GM19099 (cell line): ENCODE results near the gene SLC12A7.

Experiments
- POLR2A ChIP-seq: IDR thresholded peaks from 3 replicates; pipeline ENCODE4 v1.6.1; 2011; ENCODE audit warnings: low read depth; ENCODE audit not compliant: insufficient read length; ENCODE audit errors: extremely low read depth

Gene SLC12A7

DNA sequence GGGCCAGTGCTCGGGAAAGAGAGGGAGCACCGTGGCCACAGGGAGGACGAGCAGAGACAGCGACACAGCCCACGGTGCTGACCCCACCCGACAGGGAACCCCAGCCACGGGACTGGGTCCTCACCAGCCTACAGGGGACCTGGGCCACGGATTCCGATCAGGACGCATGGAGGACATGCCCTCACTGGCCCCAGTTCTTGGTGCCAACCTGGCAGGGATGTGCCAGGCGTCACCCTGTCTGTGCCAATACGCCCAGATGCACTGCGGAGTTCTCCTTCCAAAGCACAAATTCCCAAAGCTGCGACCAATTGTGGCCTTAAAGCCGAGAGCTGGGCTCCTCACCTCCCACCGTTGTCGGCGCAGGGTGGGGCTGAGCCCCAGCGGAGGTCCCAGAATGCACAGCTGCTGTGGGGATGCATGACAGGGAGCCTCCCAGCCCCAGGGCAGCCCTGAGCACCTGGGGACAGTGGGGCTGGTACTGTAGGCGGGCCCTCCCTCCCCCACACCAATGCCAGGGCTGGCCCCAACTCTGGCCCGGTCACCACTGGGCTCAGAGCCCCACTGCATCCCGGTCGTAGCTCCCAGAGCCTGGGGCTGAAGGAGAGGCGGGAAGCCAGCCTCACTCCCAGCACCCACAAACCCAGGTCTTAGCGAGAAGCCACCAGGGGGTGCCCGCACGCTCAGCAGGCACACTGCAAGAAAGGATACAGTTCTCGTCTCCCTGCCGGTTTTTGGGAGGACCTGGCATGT is 59.0 kb downstream of the SLC12A7 start:
- no peak for TF ChIP-seq POLR2A

DNA sequence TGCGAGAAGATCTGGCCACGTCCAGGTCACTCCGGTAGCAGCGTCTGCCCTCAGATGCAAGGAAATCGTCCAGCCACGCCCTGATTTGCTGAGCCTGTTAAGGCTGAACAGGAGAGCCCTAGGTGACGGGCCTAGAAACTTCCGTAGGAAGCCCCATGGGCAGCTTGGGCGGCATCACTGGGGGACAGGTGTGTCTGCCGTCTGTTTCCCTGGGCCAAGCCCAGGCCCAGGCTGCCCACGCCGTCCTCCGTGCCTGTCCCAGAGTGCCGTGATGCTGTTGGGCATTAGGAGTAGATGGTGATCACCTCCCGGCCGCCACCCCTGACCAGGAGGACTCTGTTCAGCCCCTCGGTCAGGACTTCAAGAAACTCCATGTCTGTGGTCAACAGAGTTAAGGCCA is 59.8 kb downstream of the SLC12A7 start:
- TF ChIP-seq POLR2A, result no peak

DNA sequence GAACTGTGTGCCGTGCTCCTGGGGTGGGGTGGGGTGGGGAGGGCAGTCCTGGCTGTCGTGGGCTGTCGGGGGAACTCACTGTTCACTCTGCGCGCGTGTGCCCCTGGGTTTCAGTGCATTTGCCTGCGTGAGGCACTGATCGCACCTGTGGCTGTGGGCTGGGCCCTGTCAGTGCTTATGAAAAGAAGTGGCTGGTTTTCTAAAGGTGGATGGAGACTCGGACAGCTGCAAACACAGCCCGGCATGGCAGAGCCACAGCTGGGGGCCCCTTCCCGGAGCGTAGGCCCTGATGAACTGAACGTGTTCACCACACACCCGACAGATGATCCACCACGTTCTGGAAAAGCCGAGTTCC is 60.5 kb downstream of the SLC12A7 start:
- no peak for TF ChIP-seq POLR2A

DNA sequence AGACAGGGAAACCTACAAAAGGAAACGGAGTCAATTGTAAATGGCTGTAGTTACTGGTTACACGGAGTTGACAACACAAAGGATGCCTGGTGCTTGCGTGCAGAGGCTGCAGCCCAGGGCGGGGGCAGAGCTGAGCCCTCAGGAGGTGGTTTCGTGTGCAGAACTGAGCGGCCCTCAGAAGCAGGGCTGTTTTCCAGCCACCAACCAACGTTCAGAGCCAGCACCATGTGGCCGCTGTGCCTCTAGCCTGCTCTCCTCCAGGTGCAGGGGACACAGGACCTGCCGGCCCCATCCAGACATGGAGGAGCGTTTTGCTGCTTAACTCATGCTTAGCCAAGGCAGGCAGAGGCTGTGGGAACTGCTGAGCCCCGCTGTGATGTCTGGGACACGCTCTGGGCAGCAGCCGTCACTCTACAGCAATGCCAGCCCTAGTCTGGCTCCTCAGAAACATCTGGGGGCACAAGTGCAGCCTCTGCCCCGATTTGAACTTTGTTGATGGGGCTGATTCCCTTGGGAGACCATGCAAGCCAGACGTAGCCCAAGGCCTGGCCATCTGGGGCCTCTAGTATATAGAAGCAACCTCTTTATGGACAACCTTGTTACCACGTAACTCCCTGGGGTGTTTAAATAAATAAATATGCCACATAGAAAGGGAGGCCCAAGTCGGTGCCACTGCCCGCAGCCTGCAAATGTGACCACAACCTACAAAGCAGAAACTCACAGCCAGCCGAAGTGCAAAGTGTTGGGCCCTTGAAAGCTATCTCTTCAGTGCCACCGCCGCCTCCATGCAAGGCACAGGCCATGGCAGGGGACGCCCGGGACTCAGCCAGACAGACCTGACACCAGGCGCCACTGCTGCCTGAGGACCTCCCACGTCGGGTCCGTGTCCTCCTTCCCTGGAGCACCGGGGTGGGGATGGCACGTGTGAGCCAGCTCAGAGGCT is 61.2 kb downstream of the SLC12A7 start:
- TF ChIP-seq POLR2A, result no peak

DNA sequence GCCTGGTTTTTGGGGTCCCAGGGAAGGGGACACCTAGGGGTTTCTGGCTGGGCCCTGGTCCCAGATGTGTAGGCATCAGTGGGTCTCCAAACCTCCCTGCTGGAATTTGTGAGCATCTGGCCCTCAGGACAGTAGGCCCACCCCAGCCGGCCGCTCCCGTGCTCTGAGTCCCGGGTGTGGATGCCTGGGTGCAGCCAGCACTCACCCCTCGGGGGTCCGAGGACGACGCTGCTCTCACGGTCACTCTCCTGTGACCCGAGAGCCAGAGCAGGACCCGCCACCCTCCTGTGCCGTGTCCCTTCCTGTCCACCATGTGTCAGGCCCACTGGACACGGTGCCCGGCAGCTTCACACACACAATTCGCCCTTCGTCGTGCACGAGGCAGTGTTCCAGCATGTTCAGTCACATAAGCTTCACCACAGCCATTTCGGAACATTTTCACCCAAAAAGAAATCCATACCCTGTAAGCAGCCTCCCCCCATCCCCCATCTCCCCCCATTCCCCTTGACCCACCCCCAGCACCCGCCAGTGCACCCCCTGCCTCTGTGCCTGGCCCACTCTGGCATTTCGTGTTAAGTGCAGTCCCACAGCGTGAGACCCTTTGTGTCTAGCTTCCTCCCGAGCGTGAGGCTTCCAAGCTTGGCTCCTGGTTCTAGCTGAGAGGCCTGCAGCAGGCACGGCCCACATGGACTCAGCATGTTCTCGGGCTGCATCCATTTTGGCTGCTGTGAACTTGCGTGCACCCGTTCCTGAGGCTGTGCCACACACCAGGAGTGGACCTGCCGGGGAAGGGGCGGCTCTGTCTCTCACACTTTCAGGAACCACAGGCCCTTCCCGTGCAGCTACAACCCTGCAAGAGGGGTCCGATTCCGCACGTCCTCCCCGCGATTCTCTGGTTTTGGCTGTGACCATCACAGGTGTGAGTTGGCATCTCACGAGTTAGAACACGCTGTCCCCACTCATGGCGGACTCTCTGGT is 62.7 kb downstream of the SLC12A7 start:
- TF ChIP-seq POLR2A, result no peak

DNA sequence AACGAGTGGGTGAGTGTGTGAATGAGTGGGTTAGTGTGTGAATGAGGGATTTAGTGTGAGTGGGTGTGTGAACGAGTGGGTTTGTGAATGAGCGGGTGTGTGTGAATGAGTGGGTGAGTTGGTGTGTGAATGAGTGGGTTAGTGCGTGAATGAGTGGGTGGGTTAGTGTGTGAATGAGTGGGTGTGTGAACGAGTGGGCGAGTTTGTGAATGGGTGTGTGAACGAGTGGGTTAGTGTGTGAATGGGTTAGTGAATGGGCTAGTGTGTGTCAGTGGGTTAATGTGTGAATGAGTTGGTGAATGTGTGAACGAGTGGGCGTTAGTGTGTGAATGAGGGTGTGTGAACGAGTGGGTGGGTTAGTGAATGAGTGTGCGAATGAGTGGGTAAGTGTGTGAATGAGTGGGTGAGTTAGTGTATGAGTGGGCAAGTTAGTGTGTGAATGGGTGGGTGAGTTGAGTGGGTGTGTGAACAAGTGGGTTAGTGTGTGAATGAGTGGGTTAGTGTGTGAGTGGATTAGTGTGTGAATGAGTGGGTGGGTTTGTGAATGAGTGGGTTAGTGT is 63.6 kb downstream of the SLC12A7 start:
- no peak for TF ChIP-seq POLR2A

DNA sequence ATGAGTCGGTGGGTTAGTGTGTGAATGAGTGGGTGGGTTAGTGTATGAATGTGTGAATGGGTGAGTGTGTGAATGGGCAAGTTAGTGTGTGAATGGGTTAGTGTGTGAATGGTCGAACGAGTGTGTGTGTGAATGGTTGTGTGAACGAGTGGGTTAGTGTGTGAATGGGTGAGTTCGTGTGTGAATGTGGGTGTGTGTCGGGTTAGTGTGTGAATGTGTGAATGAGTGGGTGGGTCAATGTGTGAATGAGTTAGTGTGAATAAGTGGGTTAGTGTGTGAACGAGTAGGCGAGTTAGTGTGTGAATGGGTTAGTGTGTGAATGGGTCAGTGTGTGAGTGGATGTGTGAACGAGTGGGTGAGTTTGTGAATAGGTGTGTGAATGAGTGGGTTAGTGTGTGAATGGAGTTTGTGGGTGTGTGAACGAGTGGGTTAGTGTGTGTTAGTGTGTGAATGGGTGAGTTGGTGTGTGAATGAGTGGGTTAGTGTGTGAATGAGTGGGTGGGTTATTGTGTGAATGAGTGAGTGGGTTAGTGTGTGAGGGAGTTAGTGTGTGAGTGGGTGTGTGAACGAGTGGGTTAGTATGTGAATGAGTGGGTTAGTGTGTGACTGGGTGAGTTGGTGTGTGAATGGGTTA is 64.4 kb downstream of the SLC12A7 start:
- TF ChIP-seq POLR2A, result no peak

DNA sequence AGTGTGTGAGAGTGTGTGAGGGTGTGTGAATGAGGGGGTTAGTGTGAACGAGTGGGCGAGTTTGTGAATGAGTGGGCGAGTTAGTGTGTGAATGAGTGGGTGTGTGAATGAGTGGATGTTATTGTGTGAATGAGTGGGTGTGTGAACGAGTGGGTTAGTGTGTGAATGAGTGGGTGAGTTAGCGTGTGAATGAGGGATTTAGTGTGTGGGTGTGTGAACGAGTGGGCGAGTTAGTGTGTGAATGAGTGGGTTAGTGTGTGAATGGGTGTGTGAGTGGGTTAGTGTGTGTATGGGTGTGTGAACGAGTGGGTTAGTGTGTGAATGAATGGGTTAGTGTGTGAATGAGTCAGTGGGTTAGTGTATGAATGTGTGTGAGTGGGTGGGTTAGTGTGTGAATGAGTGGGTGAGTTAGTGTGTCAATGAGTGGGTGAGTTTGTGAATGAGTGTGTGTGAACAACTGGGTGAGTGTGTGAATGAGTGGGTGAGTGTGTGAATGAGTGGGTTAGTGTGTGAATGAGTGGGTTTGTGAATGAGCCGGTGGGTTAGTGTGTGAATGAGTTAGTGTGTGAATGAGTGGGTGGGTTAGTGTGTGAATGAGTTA is 65.8 kb downstream of the SLC12A7 start:
- no peak for TF ChIP-seq POLR2A

DNA sequence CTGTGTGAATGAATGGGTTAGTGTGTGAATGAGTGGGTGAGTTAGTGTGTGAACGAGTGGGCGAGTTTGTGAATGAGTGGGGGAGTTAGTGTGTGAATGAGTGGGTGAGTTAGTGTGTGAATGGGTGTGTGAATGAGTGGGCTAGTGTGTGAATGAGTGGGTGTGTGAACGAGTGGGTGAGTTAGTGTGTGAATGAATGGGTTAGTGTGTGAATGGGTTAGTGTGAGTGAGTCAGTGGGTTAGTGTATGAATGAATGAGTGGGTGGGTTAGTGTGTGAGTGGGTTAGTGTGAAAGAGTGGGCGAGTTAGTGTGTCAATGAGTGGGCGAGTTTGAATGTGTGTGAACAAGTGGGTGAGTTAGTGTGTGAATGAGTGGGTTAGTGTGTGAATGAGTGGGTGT is 67.7 kb downstream of the SLC12A7 start:
- TF ChIP-seq POLR2A, result no peak

DNA sequence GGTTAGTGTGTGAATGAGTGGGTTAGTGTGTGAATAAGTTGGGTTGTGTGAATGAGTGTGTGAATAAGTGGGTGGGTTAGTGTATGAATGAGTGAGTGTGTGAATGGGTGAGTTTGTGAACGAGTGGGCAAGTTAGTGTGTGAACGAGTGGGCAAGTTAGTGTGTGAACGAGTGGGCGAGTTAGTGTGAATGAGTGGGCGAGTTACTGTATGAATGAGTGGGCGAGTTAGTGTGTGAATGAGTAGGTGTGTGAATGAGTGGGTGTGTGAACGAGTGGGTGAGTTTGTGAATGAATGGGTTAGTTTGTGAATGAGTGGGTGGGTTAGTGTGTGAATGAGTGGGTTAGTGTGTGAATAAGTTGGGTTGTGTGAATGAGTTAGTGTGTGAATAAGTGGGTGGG is 68.5 kb downstream of the SLC12A7 start:
- no peak for TF ChIP-seq POLR2A

DNA sequence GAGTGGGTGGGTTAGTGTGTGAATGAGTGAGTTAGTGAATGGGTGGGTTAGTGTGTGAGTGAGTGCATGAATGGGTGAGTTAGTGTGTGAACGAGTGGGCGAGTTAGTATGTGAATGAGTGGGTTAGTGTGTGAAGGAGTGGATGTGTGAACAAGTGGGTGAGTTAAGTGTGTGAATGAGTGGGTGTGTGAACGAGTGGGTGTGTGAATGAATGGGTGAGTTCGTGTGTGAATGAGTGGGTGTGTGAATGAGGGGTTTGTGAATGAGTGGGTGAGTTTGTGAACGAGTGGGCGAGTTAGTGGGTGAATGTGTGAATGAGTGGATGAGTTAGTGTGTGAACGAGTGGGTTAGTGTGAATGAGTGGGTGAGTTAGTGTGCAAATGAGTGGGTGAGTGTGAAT is 69.2 kb downstream of the SLC12A7 start:
- no peak for TF ChIP-seq POLR2A

DNA sequence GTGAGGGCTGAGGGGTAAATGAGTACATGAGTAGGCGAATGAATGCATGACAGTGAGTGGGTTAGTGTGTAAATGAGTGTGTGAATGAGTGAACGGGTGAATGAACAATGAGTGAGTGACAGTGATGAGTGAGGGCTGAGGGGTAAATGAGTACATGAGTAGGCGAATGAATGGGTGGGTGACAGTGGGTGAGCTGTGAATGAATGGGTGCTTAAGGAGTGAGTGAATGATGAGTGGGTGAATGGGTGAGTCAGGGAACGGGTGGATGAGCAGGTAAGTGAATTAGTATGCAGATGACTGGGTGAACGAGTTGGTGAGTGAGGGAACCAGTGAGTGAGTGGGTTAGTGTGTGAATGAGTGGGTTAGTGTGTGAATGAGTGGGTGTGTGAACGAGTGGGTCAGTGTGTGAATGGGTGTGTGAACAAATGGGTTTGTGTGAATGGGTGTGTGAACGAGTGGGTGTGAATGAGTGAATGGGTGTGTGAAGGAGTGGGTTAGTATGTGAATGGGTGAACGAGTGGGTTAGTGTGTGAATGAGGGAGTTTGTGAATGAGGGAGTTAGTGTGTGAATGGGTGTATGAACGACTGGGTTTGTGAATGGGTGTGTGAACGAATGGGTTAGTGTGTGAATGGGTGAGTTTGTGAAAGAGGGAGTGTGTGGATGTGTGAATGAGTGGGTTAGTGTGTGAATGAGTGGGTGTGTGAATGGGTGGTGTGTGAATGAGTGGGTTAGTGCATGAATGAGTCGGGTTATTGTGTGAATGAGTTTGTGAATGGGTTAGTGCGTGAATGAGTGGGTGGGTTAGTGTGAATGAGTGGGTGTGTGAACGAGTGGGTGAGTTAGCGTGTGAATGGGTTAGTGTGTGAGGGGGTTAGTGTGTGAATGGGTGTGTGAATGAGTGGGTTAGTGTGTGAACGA is 70.4 kb downstream of the SLC12A7 start:
- no peak for TF ChIP-seq POLR2A

DNA sequence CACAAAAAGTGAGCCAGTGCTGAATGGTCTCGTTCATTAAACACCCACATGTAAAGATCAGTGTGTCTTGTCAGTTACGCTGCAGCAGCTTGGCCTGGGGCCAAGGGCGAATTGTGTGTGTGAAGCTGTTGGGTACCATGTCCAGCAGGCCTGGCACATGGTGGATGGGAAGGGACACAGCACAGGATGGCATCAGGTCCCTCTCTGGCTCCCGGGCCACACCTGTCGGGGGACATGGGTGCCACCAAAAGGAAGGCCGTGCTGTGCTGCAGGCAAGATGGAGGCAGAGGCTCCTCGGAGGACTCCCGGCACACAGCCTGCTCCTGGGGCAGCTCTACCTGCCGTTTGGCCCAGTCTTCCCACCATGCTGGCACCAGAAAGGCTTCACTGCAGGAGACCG is 71.3 kb downstream of the SLC12A7 start:
- no peak for TF ChIP-seq POLR2A

DNA sequence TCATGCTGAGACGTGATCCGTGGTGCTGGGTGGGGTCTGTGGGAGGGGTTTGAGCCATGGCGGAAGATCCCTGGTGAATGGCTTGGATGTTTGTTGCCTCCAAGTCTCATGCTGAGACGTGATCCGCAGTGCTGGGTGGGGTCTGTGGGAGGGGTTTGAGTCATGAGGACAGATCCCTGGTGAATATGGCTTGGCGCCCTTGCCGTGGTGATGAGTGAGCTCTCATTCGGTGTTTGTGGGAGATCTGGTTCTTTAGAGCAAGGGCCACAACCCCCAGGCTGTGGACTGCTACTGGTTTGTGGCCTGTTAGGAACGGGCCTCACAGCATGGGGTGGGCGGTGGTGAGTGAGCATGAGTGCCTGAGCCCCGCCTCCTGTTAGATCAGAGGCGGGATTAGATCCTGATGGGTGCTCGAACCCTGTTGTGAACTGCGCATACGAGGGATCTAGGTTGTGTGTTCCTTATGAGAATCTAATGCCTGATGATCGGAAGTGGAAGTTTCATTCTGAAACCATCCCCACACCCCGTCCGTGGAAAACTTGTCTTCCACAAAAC is 72.1 kb downstream of the SLC12A7 start:
- TF ChIP-seq POLR2A, result no peak
